Neural progenitor cell (in vitro differentiated cells): ENCODE data around the gene PWWP2B.

Source experiments
- CTCF ChIP-seq: fragments of 200-600 bp; sonication (generic); IDR thresholded peaks from 2 replicates; pipeline ENCODE4 v1.5.1; 2017; ENCODE audit warnings: antibody characterized with exemption, mild to moderate bottlenecking
- EZH2phosphoT487 ChIP-seq: fragments of 200-600 bp; sonication (generic); IDR thresholded peaks from 2 replicates; pipeline ENCODE4 v1.6.1; 2017; ENCODE audit warnings: antibody characterized with exemption

GRCh38 chr10:132347931-132348267 is 49.1 kb upstream of the PWWP2B start:
- TF ChIP-seq CTCF (no peak), EZH2phosphoT487 (no peak)
